Amygdala (tissue), 56 donors: ENCODE results near the gene PAN2.
"Not testable (repeated sequence)": the region's sequence is repeated elsewhere in the genome, so short reads cannot be mapped to it uniquely, and the experiment has no call there.

Experiments
- DNase-seq, 56 donors: peaks; one replicate each; lab custom pipeline; 2025; lab: John Stamatoyannopoulos, UW

Gene PAN2

DNA sequence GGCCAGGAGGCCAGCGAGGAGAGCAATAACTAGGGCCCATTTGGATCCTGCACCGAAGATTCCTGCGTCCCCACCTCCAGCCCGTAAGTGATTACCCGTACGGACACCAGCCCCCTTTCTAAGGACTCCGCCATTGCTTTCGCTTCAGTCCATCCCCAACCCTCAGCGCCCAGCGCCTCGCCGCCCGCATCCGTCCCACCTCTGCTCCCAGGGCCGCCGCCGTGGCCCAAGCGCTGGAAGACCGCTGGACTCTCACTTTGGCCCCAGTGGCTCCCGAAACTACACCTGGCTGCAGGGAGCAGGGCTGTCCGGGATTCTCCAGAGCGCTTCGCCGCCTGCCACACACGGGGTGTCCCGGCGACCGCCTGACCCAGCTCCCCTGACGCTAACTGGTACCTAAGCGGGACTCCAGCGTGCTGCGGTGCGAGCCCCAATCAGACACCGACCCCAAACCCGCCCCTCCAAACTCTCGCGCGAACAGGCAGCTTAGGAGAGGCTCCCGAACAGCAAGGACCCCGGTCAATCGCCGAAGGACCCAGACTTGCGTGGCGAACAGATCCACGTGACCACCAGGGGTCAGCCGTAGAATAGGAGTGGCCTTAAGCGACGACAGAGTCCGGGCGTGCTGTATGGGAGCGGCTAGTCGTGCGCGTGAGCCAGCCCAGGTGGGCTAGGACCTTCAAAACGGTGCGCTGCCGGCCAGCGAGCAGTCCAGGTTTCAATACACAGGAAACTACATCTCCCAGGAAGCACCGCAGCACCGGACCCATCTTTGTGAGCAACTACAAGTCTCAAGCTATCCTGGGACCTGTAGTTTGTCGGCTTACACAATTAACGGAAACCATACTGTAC lies 18.0 kb downstream of the PAN2 start, which contains the start of gene CNPY2:
Gene CNPY2, minus strand, starts transcription at position 367 of the 852 bp plus-strand sequence. CDS start 771 bp downstream, outside the sequence.
- DNase-seq: peak; percentile 53 to 98 (median 91)

DNA sequence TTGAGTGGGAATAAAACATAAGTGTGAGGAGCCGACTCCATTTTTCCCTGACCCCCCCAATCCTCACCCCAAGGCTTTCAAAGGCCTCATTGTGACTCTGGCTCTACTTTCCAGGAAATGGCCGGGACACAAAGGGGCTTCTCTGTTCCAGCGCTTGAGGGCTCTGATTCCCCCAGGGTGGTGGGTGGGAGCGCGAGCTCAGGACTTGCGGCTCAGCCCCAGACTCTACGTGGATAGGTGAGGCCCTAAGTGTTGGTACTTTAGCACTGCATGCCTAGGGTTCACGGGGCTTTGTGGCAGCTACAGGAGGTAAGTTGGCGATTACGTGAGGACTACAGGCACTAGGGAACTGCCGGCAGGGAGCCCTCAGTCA lies 18.6 kb downstream of the PAN2 start:
- peak in 44 of 56 donors; percentile 11 to 70 (median 51) for DNase-seq

- DNase-seq: no peak
Observed at GRCh38 chr12:56311003-56311402, 22.8 kb downstream of the PAN2 start.

GRCh38 chr12:56308714-56309113 lies 25.1 kb downstream of the PAN2 start:
- no peak for DNase-seq

DNA sequence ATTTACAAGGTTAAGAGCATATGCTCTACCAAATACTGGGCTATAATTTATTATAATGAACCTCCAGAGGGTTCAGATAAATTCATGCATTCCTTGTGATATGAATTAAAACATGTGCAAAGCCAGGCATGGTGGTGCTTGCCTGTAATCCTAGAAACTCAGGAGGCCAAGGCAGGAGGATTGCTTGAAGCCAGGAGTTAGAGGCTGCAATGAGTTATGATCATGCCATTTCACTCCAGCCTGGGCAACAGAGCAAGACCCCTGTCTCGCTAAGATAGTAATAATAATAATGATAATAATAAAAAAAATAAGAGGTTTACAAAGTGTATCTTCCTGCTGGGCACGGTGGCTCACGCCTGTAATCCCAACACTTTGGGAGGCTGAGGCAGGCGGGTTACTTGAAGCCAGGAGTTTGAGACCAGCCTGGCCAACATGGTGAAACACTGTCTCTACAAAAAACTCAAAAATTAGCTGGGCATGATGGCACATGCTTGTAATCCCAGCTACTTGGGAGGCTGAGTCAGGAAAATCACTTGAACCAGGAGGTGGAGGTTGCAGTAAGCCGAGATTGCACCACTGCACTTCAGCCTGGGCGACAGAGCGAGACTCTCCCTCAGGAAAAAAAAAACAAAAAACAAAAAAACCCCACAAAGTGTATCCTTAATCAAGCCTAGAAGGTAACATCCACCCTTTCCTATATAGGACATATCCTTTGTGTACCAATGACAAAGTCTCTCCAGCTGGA lies 26.4 kb downstream of the PAN2 start:
- DNase-seq: no peak

GRCh38 chr12:56304872-56305590 lies 28.8 kb downstream of the PAN2 start:
- DNase-seq: no peak

- DNase-seq: no peak
Observed at GRCh38 chr12:56304276-56304675, 29.5 kb downstream of the PAN2 start.

- DNase-seq: peak in 5 of 56 donors; percentile 14 to 73 (median 34)
Observed at GRCh38 chr12:56300644-56301464, 32.9 kb downstream of the PAN2 start.

GRCh38 chr12:56299853-56300643 lies 33.8 kb downstream of the PAN2 start, which contains the start of gene CS:
TSS of gene CS (minus strand) at chr12:56300330. CDS start at chr12:56300201, 129 bp downstream.
- peak; percentile 42 to 99 (median 96) for DNase-seq

- DNase-seq: peak in 1 of 56 donors; percentile 18
Observed at GRCh38 chr12:56299308-56299852, 34.4 kb downstream of the PAN2 start.

DNA sequence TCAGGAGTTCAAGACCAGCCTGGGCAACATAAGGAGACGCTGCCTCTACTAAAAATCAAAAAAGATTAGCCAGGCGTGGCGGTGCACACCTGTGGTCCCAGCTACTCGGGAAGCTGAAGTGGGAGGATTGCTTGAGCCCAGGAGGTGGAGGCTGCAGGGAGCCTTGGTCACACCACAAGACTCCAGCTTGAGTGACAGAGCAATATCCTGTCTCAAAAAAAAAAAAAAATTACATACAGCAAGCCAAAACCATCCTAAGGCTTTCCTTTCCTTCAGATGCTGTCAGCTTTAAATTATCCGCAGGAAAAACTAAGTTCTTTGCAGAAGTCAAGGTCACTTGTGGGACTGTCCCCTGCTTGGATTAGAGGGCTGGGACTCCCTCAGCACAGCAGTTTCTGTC lies 35.0 kb downstream of the PAN2 start:
- no peak for DNase-seq

DNA sequence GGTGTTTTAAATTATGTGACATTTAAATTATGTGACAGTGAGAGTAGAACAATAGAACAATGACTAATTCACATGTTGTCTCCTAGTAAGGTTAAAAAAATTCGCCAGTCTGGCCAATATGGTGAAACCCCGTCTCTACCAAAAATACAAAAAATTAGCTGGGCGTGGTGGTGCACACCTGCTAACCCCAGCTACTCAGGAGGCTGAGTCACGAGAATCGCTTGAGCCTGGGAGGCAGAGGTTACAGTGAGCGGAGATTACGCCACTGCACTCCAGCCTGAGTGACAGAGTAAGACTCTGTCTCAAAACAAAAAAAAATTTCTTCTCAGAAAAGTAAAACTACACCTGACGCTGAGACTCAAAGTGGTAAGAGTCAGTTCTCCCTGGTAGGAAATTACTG lies 36.4 kb downstream of the PAN2 start:
- no peak for DNase-seq

GRCh38 chr12:56296295-56296694 lies 37.5 kb downstream of the PAN2 start:
- DNase-seq: no peak

DNA sequence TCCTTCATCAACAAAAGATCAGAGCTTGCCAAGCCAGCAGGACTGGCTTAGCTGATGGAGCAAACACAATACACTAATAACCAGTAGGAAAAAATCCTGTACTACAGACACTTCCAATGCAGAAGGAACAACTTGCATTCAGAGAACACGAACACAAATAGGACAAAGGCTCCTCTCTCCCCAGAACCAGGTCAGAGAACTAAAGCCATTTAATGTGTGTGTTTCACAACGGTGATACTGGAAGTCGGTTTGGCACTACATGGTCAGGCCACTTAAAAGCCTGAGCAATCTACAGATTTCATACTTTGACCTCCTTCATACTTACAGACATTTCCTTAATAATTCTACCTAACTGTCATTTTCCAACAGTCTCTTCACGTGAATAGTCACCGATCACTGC lies 40.0 kb downstream of the PAN2 start:
- DNase-seq: no peak

GRCh38 chr12:56288705-56289387 lies 45.0 kb downstream of the PAN2 start:
- DNase-seq: no peak

GRCh38 chr12:56286044-56286830 lies 47.6 kb downstream of the PAN2 start:
- no peak for DNase-seq

GRCh38 chr12:56284263-56284662 lies 49.5 kb downstream of the PAN2 start:
- DNase-seq: not testable (repeated sequence)
